ENCODE data around the gene RMDN2.
"Not testable (repeated sequence)": the region's sequence is repeated elsewhere in the genome, so short reads cannot be mapped to it uniquely, and the experiment has no call there.

Gene RMDN2

GRCh38 chr2:37911296-37911873 is 13.7 kb upstream of the RMDN2 start:
- TF ChIP-seq POLR2A (IDR thresholded peaks at IDR 0.05; ENCODE audit: low read length): no peak
- no peak for DNase-seq

GRCh38 chr2:37912056-37912455 is 13.0 kb upstream of the RMDN2 start:
- DNase-seq: no peak
- TF ChIP-seq POLR2A (IDR thresholded peaks at IDR 0.05; ENCODE audit: low read length) (no peak), GATA1 (IDR thresholded peaks at IDR 0.05; ENCODE audit: low read depth, low read length) (no peak)

DNA sequence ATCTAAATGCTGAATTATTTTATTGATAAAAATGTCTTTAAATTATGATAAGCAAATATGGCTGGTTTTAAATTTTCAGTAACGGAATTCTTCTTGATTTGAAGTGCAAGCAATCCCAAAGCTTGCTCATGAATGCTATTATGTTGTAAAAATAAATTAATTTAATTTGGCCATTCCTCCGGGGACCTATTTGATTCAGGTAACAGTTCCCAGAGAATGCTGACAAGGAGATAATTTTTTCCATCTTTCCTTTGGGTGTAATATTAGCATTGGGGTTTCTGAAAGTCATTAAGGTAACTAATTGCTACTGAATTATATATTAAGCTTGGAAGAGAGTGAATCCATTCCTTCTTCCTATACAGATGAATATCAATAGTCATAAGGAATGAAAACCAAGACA is 12.5 kb upstream of the RMDN2 start:
- TF ChIP-seq GATA1 (IDR thresholded peaks at IDR 0.05; ENCODE audit: low read depth, low read length) (no peak), POLR2A (IDR thresholded peaks at IDR 0.05; ENCODE audit: low read length) (no peak)
- DNase-seq: no peak

DNA sequence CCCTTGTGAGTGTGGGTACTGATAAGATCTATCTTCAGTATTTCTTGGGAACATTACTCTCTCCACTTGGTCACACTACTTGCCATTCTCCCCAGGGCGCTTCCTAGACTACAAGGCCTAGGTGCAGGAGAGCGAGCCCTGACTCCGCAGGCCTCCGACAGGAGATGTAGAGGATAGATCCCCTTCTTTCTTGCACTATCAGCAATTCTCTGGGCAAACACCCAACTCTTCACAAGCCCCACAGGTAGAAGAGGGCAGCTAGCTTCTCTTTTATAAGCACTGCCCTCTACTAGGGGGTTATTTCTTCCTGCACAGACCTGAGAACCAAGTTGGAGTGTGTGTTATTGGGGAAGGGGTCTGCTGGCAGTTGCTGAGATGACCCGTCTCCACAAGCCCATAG is 10.7 kb upstream of the RMDN2 start:
- DNase-seq: no peak
- no peak for TF ChIP-seq POLR2A (IDR thresholded peaks at IDR 0.05; ENCODE audit: low read length)

DNA sequence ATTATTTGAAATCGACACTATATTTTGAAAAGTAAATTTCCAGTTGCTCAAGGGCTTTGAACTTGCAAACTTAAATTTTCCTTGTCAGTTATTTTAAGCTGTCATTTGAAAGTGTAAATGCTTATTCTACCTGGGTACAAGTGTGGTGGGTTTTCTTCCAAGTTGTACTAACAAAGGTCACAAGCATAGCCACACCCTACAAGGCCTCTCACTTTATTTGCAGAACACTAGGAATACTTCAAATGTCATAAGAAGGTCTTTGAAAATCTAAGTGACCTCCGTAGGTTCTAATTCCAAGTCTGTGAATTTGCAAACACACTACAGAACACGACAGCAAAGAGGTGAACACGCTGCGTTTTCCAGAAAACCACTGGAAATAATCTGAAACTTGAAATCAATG is 9.3 kb upstream of the RMDN2 start:
- TF ChIP-seq POLR2A (IDR thresholded peaks at IDR 0.05; ENCODE audit: low read length) (no peak), GATA1 (IDR thresholded peaks at IDR 0.05; ENCODE audit: low read depth, low read length) (no peak)
- no peak for DNase-seq

DNA sequence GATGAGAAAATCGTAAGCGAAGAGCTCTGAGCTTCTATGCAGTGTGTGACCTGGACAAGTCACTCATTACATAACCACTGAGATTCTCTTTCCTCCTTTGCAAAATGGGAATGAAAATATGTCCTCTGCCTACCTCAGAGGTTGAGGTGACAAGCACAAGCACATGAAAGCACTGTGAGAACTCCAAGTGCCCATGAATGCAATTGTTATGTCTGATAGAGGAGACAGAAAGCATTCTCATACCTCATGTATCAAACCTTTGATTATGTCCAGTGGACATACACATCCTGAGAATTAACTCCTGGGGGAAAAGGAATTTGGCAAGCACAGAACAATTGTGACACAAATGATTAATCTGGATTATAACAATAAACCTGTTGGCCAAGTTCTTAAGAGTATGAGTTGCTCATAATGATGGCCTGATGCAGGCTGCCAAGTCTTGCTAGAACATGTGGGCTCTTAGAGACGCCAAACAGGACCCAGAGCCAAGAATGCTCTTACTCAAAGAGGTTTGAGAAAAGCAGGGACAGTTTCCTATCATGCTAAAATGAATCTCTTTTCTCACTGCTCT is 8.5 kb upstream of the RMDN2 start:
- DNase-seq: no peak
- no peak for TF ChIP-seq GATA1 (IDR thresholded peaks at IDR 0.05; ENCODE audit: low read depth, low read length)
- TF ChIP-seq POLR2A (IDR thresholded peaks at IDR 0.05; ENCODE audit: low read length): no peak

DNA sequence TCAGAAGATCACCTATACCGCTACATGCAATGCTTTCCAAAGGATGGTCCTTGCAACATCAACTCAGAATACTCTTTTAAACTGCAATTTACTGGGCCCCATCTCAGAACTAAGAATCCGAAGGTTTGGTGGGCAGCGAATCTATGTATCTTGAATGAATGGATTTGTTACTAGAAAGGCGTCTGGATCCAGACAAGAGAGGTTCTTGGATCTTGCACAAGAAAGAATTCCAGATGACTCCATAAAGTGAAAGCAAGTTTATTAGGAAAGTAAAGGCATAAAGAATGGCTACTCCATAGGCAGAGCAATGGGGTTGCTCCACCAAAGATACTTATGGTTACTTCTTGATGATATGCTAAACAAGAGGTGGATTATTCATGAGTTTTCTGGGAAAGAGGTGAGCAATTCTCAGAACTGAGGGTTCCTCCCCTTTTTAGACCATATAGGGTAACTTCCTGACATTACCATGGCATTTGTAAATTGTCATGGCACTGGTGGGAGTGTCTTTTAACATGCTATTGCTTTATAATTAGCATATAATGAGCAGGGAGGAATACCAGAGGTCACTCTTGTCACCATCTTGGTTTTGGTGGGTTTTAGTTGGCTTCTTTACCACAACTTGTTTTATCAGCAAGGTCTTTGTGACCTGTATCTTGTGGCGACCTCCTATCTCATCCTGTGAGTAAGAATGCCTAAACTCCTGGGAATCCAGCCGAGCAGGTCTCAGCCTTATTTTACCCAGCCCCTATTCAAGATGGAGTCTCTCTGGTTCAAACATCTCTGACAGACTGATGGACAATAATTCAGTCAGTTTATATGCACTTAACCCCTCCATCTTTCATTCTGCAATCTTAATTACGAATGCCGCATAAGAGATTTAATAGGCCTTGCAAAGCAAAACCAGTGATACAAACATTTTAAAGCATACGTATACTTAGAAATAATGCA is 7.5 kb upstream of the RMDN2 start:
- peak; percentile 13 to 18 for DNase-seq
- no peak for TF ChIP-seq GATA1 (IDR thresholded peaks at IDR 0.05; ENCODE audit: low read depth, low read length)
- TF ChIP-seq POLR2A (IDR thresholded peaks at IDR 0.05; ENCODE audit: low read length): no peak

DNA sequence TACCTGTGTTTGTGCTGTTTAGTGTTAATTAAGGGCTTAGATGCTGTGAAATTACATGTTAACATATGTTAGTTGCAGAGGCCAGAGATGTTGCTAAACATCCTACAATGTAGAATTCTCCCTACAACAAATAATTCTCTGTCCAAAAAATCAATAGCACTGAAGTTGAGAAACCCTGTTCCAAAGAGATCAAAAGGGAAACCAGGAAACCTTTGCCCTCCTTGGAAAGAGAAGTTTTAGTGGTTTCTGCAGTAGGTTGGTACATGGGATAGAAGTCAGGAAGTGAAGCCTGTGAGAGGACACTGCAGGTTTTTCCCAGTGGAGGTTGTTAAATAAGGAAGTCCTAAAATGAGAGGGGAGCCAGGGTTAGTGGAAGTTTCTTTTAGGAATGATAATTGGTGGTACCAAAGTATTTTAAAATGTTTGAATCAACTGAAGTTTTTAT is 6.3 kb upstream of the RMDN2 start:
- DNase-seq: peak in 1 of 2 experiments; percentile 24
- TF ChIP-seq GATA1 (IDR thresholded peaks at IDR 0.05; ENCODE audit: low read depth, low read length) (no peak), POLR2A (IDR thresholded peaks at IDR 0.05; ENCODE audit: low read length) (no peak)

- peak; percentile 88 to 96 for DNase-seq
- no peak for TF ChIP-seq GATA1 (IDR thresholded peaks at IDR 0.05; ENCODE audit: low read depth, low read length)
- TF ChIP-seq POLR2A (IDR thresholded peaks at IDR 0.05; ENCODE audit: low read length): peak; percentile 62
Measured at GRCh38 chr2:37919631-37920032, 5.5 kb upstream of the RMDN2 start.

DNA sequence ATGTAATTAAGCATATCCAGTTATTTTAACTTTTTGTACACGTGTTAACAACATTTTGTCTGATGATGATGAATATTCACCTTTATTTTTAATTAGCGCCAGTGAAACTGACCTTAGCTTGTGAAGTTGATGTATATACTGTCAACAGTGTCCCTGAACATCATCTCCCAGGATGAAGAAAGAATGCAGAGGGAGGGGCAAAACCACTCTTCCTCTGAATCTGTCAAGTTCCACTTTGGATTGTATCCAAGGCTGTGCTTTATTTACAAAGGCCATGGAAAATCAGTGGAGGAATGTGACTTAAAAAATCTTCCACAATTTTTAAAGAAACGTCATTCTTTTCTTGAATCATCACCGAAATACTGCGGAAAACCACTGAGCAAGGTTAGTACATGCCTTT is 4.5 kb upstream of the RMDN2 start:
- DNase-seq: no peak
- TF ChIP-seq POLR2A (IDR thresholded peaks at IDR 0.05; ENCODE audit: low read length) (no peak), GATA1 (IDR thresholded peaks at IDR 0.05; ENCODE audit: low read depth, low read length) (no peak)

DNA sequence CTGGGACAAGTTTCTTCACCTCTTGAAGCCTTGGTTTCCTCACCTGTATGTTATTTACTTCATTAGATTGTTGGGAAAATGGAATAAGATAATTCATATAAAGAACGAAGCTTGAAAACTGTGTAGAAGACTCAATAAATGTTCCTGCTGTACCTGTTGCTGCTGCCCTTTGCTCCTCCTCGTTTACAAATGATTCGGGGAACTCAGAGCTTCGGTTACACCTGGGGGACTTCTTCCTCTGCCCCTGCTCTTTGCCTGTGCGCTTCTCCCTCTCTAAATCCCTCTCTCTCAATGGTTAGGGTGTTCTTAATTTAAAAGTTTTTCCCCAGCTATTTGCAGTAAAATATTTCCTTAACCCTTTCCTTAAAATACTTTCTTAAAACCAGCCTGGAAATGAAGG is 3.3 kb upstream of the RMDN2 start:
- TF ChIP-seq POLR2A (IDR thresholded peaks at IDR 0.05; ENCODE audit: low read length) (no peak), GATA1 (IDR thresholded peaks at IDR 0.05; ENCODE audit: low read depth, low read length) (no peak)
- DNase-seq: no peak

GRCh38 chr2:37923308-37924055 is 1.6 kb upstream of the RMDN2 start:
- no peak for TF ChIP-seq POLR2A (IDR thresholded peaks at IDR 0.05; ENCODE audit: low read length)
- no peak for TF ChIP-seq GATA1 (IDR thresholded peaks at IDR 0.05; ENCODE audit: low read depth, low read length)
- DNase-seq: no peak

- no peak for DNase-seq
- TF ChIP-seq POLR2A (IDR thresholded peaks at IDR 0.05; ENCODE audit: low read length) (no peak), GATA1 (IDR thresholded peaks at IDR 0.05; ENCODE audit: low read depth, low read length) (no peak)
Measured at GRCh38 chr2:37926635-37927034, 1.5 kb downstream of the RMDN2 start.

- DNase-seq: no peak
- TF ChIP-seq GATA1 (IDR thresholded peaks at IDR 0.05; ENCODE audit: low read depth, low read length) (no peak), POLR2A (IDR thresholded peaks at IDR 0.05; ENCODE audit: low read length) (no peak)
Measured at GRCh38 chr2:37928377-37928776, 3.3 kb downstream of the RMDN2 start.

- DNase-seq: not testable (repeated sequence)
Measured at GRCh38 chr2:37930392-37930791, 5.3 kb downstream of the RMDN2 start.

GRCh38 chr2:37932873-37933272 is 7.8 kb downstream of the RMDN2 start:
- DNase-seq: not testable (repeated sequence)
